Measurements from ENCODE around the gene RERE.
"Not testable (repeated sequence)": the region's sequence is repeated elsewhere in the genome, so short reads cannot be mapped to it uniquely, and the experiment has no call there.

Gene RERE

DNA sequence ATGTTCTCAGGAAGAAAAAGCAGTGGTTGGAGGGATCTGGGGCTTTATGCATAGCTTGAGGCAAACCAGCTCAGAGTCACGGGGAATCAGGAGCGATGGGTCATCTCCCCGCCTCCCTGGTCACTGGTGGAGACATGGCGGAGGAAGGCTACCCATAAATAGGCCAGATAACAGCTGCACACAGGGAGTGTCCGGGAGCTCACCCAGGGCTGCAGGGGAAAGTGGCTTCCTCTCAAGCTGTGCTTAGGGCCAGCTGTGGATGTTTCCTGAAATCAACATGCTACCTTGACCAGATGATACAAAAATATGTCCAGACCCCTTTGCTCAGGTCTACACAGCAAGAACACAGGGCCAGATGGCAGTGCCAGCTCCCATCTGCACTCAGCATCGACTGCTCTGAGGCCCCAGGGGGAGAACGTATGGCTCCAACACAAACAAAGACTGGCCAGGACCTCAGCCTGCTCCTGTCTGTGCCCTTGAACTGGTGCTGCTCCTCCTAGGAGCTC lies 27.1 kb upstream of the RERE start:
- DNase-seq: no peak
- Histone ChIP-seq H3K4me1 (ENCODE audit: control insufficient read depth, insufficient read depth, low read length, poor library complexity, severe bottlenecking) (no peaks in the 10 kb centered on the region), H3K9me3 (ENCODE audit: control insufficient read depth, low read length) (no peaks in the 10 kb centered on the region), H3K27ac (ENCODE audit: insufficient read depth, low read length, poor library complexity, severe bottlenecking) (no peak overlapping the region), H3K4me3 (ENCODE audit: insufficient read depth, low read depth, low read length, poor library complexity, severe bottlenecking) (no peak overlapping the region), H3K36me3 (ENCODE audit: control insufficient read depth, insufficient read depth, low read length) (no peaks in the 10 kb centered on the region), H3K27me3 (replicated peaks; ENCODE audit: control insufficient read depth, insufficient read depth, low read length, poor library complexity, severe bottlenecking) (no peaks in the 10 kb centered on the region)

DNA sequence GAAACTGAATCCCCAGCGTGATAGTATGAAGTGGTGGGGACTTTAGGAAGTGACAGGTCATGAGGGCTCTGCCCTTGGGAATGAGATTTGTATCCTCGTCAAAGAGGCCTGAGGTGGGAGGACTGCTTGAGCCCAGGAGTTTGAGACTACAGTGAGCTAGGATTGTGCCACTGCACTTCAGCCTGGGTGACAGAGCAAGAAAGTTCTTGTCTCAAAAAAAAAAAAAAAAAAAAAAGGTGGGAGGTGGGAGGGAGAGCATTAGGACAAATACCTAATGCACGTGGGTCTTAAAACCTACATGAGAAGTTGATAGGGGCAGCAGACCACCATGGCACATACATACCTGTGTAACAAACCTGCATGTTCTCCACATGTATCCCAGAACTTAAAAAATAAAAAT lies 24.0 kb upstream of the RERE start:
- Histone ChIP-seq H3K4me3 (ENCODE audit: insufficient read depth, low read depth, low read length, poor library complexity, severe bottlenecking) (no peak overlapping the region), H3K36me3 (ENCODE audit: control insufficient read depth, insufficient read depth, low read length) (no peaks in the 10 kb centered on the region)

DNA sequence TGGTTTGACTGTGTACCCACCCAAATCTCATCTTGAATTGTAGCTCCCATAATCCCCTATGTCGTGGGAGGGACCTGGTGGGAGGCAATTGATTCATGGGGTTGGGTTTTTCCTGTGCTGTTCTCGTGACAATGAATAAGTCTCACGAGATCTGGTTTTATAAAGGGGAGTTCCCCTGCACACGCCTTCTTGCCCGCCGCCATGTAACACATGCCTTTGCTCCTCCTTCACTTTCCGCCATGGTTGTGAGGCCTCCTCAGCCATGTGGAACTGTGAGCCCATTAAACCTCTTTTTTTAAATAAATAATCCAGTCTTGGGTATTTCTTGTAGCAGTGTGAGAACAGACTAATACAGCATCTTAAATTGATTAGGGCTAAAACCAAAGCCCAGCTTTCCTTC lies 22.6 kb upstream of the RERE start:
- no peaks in the 10 kb centered on the region for H3K27me3 ChIP-seq (replicated peaks; ENCODE audit: control insufficient read depth, insufficient read depth, low read length, poor library complexity, severe bottlenecking)
- no peaks in the 10 kb centered on the region for H3K4me1 ChIP-seq (ENCODE audit: control insufficient read depth, insufficient read depth, low read length, poor library complexity, severe bottlenecking)
- H3K27ac ChIP-seq (ENCODE audit: insufficient read depth, low read length, poor library complexity, severe bottlenecking): no peak overlapping the region
- no peak for DNase-seq
- no peaks in the 10 kb centered on the region for H3K36me3 ChIP-seq (ENCODE audit: control insufficient read depth, insufficient read depth, low read length)
- no peak overlapping the region for H3K4me3 ChIP-seq (ENCODE audit: insufficient read depth, low read depth, low read length, poor library complexity, severe bottlenecking)
- no peaks in the 10 kb centered on the region for H3K9me3 ChIP-seq (ENCODE audit: control insufficient read depth, low read length)

More for the DNA sequence above, 24.0 kb upstream of the RERE start:
- Histone ChIP-seq H3K27ac (ENCODE audit: insufficient read depth, low read length, poor library complexity, severe bottlenecking) (no peak overlapping the region), H3K4me1 (ENCODE audit: control insufficient read depth, insufficient read depth, low read length, poor library complexity, severe bottlenecking) (no peaks in the 10 kb centered on the region), H3K9me3 (ENCODE audit: control insufficient read depth, low read length) (no peaks in the 10 kb centered on the region), H3K27me3 (replicated peaks; ENCODE audit: control insufficient read depth, insufficient read depth, low read length, poor library complexity, severe bottlenecking) (no peaks in the 10 kb centered on the region)
- DNase-seq: no peak

- no peak for DNase-seq
- H3K4me3 ChIP-seq (ENCODE audit: insufficient read depth, low read depth, low read length, poor library complexity, severe bottlenecking): no peak overlapping the region
- H3K36me3 ChIP-seq (ENCODE audit: control insufficient read depth, insufficient read depth, low read length): no peaks in the 10 kb centered on the region
- no peaks in the 10 kb centered on the region for H3K27me3 ChIP-seq (replicated peaks; ENCODE audit: control insufficient read depth, insufficient read depth, low read length, poor library complexity, severe bottlenecking)
- H3K4me1 ChIP-seq (ENCODE audit: control insufficient read depth, insufficient read depth, low read length, poor library complexity, severe bottlenecking): no peaks in the 10 kb centered on the region
- no peaks in the 10 kb centered on the region for H3K9me3 ChIP-seq (ENCODE audit: control insufficient read depth, low read length)
- no peak overlapping the region for H3K27ac ChIP-seq (ENCODE audit: insufficient read depth, low read length, poor library complexity, severe bottlenecking)
These were observed 18.7 kb upstream of the RERE start for GRCh38 chr1:8835941-8836643.

- no peaks in the 10 kb centered on the region for H3K9me3 ChIP-seq (ENCODE audit: control insufficient read depth, low read length)
- no peaks in the 10 kb centered on the region for H3K36me3 ChIP-seq (ENCODE audit: control insufficient read depth, insufficient read depth, low read length)
- H3K27ac ChIP-seq (ENCODE audit: insufficient read depth, low read length, poor library complexity, severe bottlenecking): no peak overlapping the region
- H3K27me3 ChIP-seq (replicated peaks; ENCODE audit: control insufficient read depth, insufficient read depth, low read length, poor library complexity, severe bottlenecking): no peaks in the 10 kb centered on the region
- peaks cover 5% of the 10 kb centered on the region for H3K4me1 ChIP-seq (ENCODE audit: control insufficient read depth, insufficient read depth, low read length, poor library complexity, severe bottlenecking)
- DNase-seq: no peak
- no peak overlapping the region for H3K4me3 ChIP-seq (ENCODE audit: insufficient read depth, low read depth, low read length, poor library complexity, severe bottlenecking)
These were observed 13.9 kb upstream of the RERE start for GRCh38 chr1:8831340-8831739.

DNA sequence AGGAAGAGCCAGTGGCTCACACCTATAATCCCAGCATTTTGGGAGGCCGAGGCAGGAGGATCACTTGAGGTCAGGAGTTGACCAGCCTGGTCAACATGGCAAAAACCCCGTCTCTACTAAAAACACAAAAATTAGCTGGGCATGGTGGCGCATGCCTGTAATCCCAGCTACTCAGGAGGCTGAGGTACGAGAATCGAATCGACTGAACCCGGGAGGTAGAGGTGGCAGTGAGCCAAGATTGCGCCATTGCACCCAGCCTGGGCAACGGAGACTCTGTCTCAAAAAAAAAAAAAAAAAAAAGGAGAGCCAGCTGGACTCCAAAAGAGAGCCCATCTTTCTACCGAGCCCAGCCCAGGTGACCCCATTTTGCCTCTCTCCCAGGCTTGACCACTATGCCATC lies 13.3 kb upstream of the RERE start:
- not testable (repeated sequence) for H3K27me3 ChIP-seq (replicated peaks; ENCODE audit: control insufficient read depth, insufficient read depth, low read length, poor library complexity, severe bottlenecking); DNase-seq; H3K27ac ChIP-seq (ENCODE audit: insufficient read depth, low read length, poor library complexity, severe bottlenecking); H3K4me1 ChIP-seq (ENCODE audit: control insufficient read depth, insufficient read depth, low read length, poor library complexity, severe bottlenecking); H3K4me3 ChIP-seq (ENCODE audit: insufficient read depth, low read depth, low read length, poor library complexity, severe bottlenecking); H3K9me3 ChIP-seq (ENCODE audit: control insufficient read depth, low read length); H3K36me3 ChIP-seq (ENCODE audit: control insufficient read depth, insufficient read depth, low read length)

DNA sequence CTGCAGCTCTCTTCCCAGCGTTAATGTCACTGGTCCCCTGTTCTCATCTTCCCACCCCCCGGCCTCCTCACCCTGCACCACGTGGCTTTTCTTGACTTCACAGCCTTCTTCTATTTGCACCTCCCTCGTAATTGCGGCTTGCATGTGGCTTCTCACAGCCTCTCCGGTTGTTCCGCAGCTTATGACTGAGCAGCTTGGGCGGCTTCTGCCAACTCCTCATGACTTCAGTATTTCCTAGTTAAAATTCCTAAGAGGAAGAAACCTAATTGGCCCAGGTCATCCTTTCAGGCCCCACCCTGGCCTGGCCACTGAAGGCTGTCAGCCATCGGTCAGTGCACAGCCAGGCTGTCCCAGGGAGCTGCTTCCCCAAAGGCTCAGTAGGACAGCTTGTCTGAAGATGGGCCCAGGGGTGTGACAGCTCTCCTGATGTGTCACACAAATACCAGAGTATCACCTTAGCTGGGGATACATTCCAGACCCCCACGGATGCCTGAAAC lies 8.6 kb upstream of the RERE start:
- no peaks in the 10 kb centered on the region for H3K9me3 ChIP-seq (ENCODE audit: control insufficient read depth, low read length)
- no peak overlapping the region for H3K4me3 ChIP-seq (ENCODE audit: insufficient read depth, low read depth, low read length, poor library complexity, severe bottlenecking)
- H3K27ac ChIP-seq (ENCODE audit: insufficient read depth, low read length, poor library complexity, severe bottlenecking): no peak overlapping the region
- no peaks in the 10 kb centered on the region for H3K36me3 ChIP-seq (ENCODE audit: control insufficient read depth, insufficient read depth, low read length)
- no peak for DNase-seq
- peaks cover 5% of the 10 kb centered on the region for H3K4me1 ChIP-seq (ENCODE audit: control insufficient read depth, insufficient read depth, low read length, poor library complexity, severe bottlenecking)
- H3K27me3 ChIP-seq (replicated peaks; ENCODE audit: control insufficient read depth, insufficient read depth, low read length, poor library complexity, severe bottlenecking): no peaks in the 10 kb centered on the region

DNA sequence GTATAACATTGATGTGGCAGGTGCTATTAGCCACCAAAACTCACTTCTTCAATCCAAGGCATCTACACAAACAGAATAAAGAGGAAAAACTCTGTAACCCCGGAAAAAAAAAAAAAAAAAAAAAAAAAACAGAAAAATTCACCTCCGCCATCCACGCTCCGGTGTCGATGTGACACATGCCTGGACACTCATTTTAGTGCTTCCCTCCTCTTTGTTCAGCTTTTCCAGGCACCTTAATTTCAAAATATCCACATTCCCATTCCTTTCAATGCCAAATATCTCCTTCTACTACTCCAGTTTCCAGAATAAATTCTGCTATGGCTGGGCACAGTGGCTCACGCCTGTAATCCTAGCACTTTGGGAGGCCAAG lies 5.8 kb upstream of the RERE start:
- H3K36me3 ChIP-seq (ENCODE audit: control insufficient read depth, insufficient read depth, low read length): no peaks in the 10 kb centered on the region

GRCh38 chr1:8822373-8823294 lies 5.2 kb upstream of the RERE start:
- no peak overlapping the region for H3K27ac ChIP-seq (ENCODE audit: insufficient read depth, low read length, poor library complexity, severe bottlenecking)
- DNase-seq: no peak

More for the DNA sequence above, 5.8 kb upstream of the RERE start:
- no peak for DNase-seq
- Histone ChIP-seq H3K27ac (ENCODE audit: insufficient read depth, low read length, poor library complexity, severe bottlenecking) (no peak overlapping the region), H3K4me1 (ENCODE audit: control insufficient read depth, insufficient read depth, low read length, poor library complexity, severe bottlenecking) (no peaks in the 10 kb centered on the region), H3K4me3 (ENCODE audit: insufficient read depth, low read depth, low read length, poor library complexity, severe bottlenecking) (no peak overlapping the region), H3K9me3 (ENCODE audit: control insufficient read depth, low read length) (no peaks in the 10 kb centered on the region), H3K27me3 (replicated peaks; ENCODE audit: control insufficient read depth, insufficient read depth, low read length, poor library complexity, severe bottlenecking) (no peaks in the 10 kb centered on the region)

GRCh38 chr1:8821084-8821483 lies 3.6 kb upstream of the RERE start:
- Histone ChIP-seq H3K4me3 (ENCODE audit: insufficient read depth, low read depth, low read length, poor library complexity, severe bottlenecking) (no peak overlapping the region), H3K27ac (ENCODE audit: insufficient read depth, low read length, poor library complexity, severe bottlenecking) (no peak overlapping the region), H3K9me3 (ENCODE audit: control insufficient read depth, low read length) (no peaks in the 10 kb centered on the region), H3K4me1 (ENCODE audit: control insufficient read depth, insufficient read depth, low read length, poor library complexity, severe bottlenecking) (peaks cover 6% of the 10 kb centered on the region), H3K36me3 (ENCODE audit: control insufficient read depth, insufficient read depth, low read length) (no peaks in the 10 kb centered on the region), H3K27me3 (replicated peaks; ENCODE audit: control insufficient read depth, insufficient read depth, low read length, poor library complexity, severe bottlenecking) (no peaks in the 10 kb centered on the region)
- DNase-seq: no peak

More at GRCh38 chr1:8822373-8823294, 5.2 kb upstream of the RERE start:
- H3K9me3 ChIP-seq (ENCODE audit: control insufficient read depth, low read length): no peaks in the 10 kb centered on the region
- no peaks in the 10 kb centered on the region for H3K27me3 ChIP-seq (replicated peaks; ENCODE audit: control insufficient read depth, insufficient read depth, low read length, poor library complexity, severe bottlenecking)
- H3K36me3 ChIP-seq (ENCODE audit: control insufficient read depth, insufficient read depth, low read length): no peaks in the 10 kb centered on the region
- no peak overlapping the region for H3K4me3 ChIP-seq (ENCODE audit: insufficient read depth, low read depth, low read length, poor library complexity, severe bottlenecking)
- no peaks in the 10 kb centered on the region for H3K4me1 ChIP-seq (ENCODE audit: control insufficient read depth, insufficient read depth, low read length, poor library complexity, severe bottlenecking)

All from effector memory CD4-positive, alpha-beta T cell (primary cell).